Measurements from ENCODE around the gene ATP13A2. TPM values are rescaled to one million over a fixed set of nuclear protein-coding genes. Genes with fewer than 3 reads are reported as not detected.
"Not testable (repeated sequence)": the region's sequence is repeated elsewhere in the genome, so short reads cannot be mapped to it uniquely, and the experiment has no call there.

The ATP13A2 gene
- total RNA-seq, 1 donor from 2014 or later: 11.6 TPM

DNA sequence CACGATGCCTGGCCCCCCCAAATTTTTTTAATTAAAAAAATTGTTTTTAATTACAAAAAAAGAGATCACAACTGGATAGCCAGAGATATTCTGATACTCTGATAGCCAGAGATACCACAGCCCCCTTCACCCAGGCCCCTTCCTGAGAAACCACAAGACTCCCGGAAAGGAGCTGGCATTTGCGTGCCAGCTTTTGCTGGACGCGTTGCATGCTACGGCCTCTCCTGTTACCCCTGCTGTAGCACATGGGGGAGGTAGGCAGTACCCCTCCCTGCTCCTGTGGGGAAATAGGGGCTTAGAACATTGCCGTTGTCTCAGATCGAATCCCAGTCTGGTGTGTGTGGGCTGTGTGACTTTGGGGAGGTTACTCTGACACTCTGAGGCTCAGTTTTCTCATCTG, 54.0 kb downstream of the ATP13A2 start:
- no peak for DNase-seq

DNA sequence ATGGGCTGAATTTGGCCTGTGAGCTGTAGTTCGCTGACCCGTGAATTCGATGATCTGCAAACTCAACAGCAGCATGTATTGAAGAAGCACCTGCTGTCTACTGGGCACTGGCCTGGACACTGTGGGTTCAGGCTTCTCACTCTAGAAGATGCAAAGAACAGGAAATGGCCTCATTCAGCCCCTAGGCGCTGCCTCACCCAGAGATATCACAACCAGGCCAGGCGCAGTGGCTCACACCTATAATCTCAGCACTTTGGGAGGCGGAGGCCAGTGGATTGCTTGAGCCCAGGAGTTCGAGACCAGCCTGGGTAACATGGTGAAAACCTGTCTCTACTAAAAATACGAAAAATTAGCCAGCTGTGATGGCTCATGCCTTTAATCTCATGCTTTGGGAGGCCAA, 55.0 kb downstream of the ATP13A2 start:
- no peak for DNase-seq

- no peak for DNase-seq
Measured at GRCh38 chr1:16955186-16955585, 56.5 kb downstream of the ATP13A2 start.

DNA sequence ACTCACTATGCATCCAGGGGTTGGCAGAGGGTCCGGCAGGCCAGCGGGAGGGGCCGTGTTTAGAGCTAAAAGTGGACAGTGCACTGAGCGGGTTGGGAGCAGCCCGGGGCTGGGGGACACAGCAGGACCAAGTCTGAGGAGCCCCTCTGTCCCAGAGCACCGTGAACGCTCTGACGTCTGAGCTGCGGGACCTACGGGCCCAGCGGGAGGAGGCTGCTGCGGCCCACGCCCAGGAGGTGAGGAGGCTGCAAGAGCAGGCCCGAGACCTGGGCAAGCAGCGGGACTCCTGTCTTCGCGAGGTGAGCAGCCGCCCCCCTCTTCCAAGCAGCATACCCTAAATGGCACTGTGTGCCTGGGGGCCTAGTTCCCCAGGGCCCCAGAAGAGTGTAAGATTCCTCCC, 57.1 kb downstream of the ATP13A2 start:
- DNase-seq: no peak

GRCh38 chr1:16952376-16952775, 59.4 kb downstream of the ATP13A2 start:
- DNase-seq: not testable (repeated sequence)

- not testable (repeated sequence) for DNase-seq
Measured at GRCh38 chr1:16949026-16949425, 62.7 kb downstream of the ATP13A2 start.

DNA sequence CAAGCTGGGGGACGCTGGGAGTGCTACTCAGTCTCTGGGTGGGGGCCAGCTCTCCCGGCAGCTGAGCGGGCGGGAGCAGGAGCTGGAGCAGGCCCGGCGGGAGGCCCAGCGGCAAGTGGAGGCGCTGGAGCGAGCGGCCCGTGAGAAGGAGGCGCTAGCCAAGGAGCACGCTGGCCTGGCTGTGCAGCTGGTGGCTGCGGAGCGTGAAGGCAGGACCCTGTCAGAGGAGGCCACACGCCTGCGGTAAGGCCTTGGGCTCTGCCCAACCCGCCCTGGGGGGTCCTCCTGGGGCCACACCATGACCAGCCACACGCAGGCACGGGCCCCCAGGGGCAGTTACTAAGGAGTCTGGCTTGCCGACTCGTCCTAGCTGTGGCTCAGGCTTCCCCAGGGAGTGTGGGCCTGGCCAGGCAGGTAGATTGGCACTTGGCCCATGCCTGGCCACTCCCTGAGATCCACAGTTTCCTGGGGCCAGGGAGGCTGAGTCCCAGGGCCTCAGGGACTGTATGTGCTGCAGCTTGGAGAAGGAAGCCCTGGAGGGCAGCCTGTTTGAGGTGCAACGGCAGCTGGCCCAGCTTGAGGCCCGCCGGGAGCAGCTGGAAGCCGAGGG, 63.3 kb downstream of the ATP13A2 start:
- DNase-seq: not testable (repeated sequence)

DNA sequence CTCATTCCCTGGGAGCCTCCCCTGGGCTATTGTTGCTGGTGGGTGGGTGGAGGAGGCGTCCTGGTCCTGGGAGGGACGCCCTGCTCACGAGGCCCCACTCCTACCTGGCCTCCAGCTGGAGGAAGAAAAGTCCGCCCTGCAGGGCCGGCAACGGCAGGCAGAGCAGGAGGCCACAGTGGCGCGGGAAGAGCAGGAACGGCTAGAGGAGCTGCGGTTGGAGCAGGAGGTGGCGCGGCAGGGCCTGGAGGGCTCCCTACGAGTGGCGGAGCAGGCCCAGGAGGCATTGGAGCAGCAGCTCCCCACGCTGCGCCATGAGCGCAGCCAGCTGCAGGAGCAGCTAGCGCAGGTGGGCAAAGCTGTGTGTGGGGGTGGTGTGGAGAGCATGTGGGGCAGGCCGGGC, 65.1 kb downstream of the ATP13A2 start:
- DNase-seq: no peak

GRCh38 chr1:16946185-16946584, 65.5 kb downstream of the ATP13A2 start:
- not testable (repeated sequence) for DNase-seq

- not testable (repeated sequence) for DNase-seq
Measured at GRCh38 chr1:16945512-16945911, 66.2 kb downstream of the ATP13A2 start.

- DNase-seq: no peak
Measured at GRCh38 chr1:16944038-16944437, 67.7 kb downstream of the ATP13A2 start.

DNA sequence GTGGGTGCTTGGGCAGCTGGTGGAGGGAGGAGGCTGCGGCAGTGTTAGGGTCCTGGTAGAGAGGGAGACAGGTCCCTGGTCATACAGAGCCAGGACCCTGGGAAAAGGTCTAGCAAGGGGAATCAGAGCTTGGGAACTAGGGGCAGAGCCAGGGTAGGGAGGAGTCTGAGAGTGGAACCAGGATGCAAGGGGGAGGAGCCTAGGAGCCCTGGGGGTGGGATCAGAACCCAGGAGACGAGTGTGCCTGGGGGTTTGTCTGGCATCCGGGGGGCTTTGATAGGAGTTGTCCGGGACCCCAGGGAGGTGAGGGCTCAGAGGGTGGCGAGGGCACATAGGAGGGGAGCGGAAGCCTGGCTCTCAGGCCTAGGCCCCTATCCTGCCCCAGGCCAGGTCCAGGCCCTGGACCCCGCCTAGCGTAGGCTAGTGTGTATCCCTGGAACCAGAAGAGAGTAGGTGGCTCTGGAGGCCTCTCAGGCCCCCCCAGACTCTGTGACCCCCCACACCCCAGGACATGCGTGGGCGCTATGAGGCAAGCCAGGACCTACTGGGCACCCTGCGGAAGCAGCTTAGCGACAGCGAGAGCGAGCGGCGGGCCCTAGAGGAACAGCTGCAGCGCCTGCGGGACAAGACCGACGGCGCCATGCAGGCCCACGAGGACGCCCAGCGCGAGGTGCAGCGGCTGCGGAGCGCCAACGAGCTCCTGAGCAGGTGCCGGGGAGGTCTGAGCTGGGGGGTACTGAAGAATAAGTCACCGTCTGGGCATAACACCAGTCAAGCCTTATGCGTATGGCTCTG, 72.1 kb downstream of the ATP13A2 start:
- not testable (repeated sequence) for DNase-seq

- no peak for DNase-seq
Measured at GRCh38 chr1:16938351-16939321, 73.1 kb downstream of the ATP13A2 start.

DNA sequence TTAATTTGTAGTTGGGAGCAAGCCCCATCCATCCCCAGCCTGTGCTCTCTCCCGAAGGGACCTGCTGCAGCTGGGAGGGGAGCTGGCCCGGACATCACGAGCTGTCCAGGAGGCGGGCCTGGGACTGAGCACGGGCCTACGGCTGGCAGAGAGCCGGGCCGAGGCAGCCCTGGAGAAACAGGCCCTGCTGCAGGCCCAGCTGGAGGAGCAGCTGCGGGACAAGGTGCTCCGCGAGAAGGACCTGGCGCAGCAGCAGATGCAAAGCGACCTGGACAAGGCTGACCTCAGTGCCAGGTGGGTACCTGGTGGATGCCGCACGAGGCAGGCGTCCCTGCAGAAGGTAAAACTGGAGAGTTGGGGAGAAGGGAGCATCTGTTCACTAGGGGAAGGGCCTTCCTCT, 75.1 kb downstream of the ATP13A2 start:
- DNase-seq: not testable (repeated sequence)

Other genes with a start within 250 kb of the ATP13A2 start
- gene RNU1-2, start 115.9 kb downstream of the ATP13A2 start, total RNA-seq: 34,682 TPM
- 21.8 TPM for gene CROCC, start 90.0 kb downstream of the ATP13A2 start, total RNA-seq
- 38.3 TPM for gene MFAP2, start 31.3 kb downstream of the ATP13A2 start, total RNA-seq
- 62.9 TPM for gene SDHB, start 42.1 kb upstream of the ATP13A2 start, total RNA-seq
- 11.8 TPM for gene PADI2, start 107.5 kb upstream of the ATP13A2 start, total RNA-seq
- 11.7 TPM for gene PADI1, start 193.2 kb upstream of the ATP13A2 start, total RNA-seq
- gene PADI3, start 237.2 kb upstream of the ATP13A2 start, total RNA-seq: 15.8 TPM